Natural killer cell (primary cell): ENCODE measurements around the gene MSMB. TPM values are rescaled to one million over a fixed set of nuclear protein-coding genes. Genes with fewer than 3 reads are reported as not detected.
"Not testable (repeated sequence)": the region's sequence is repeated elsewhere in the genome, so short reads cannot be mapped to it uniquely, and the experiment has no call there.

ENCODE experiments used
- ATAC-seq, 3 donors: fragments of 150-1000 bp in 2 of 3; fragments of 200-7000 bp in 1 of 3; cut with Tn5 transposase; 1 replicate in 1 of 3; 2 replicates in 2 of 3; pipeline ENCODE4 v1.10.0; 2021; ENCODE audit warnings: mild to moderate bottlenecking in 2 of 3, moderate library complexity in 2 of 3
- DNase-seq, 2 donors: peaks; one replicate each; pipeline versions ENCODE4 v3.0.0 to v3.0.0-alpha.2; 2013 to 2021; ENCODE audit warnings: mixed read lengths in 1 of 2
- H3K27ac ChIP-seq: one replicate; pipeline ENCODE4 v1.5.1; 2013; ENCODE audit warnings: mild to moderate bottlenecking, low read length
- H3K27me3 ChIP-seq: one replicate; pipeline ENCODE4 v1.6.1; 2013; ENCODE audit warnings: low read length; ENCODE audit not compliant: control insufficient read depth, insufficient read depth
- H3K36me3 ChIP-seq: one replicate; pipeline ENCODE4 v1.6.1; 2013; ENCODE audit warnings: low read length; ENCODE audit not compliant: control insufficient read depth, insufficient read depth
- H3K4me1 ChIP-seq: one replicate; pipeline ENCODE4 v1.6.1; 2013; ENCODE audit warnings: low read length; ENCODE audit not compliant: control insufficient read depth, insufficient read depth
- H3K4me3 ChIP-seq: one replicate; pipeline ENCODE4 v1.5.1; 2013; ENCODE audit warnings: low read length
- H3K9me3 ChIP-seq: one replicate; pipeline ENCODE4 v1.6.1; 2013; ENCODE audit warnings: low read length; ENCODE audit not compliant: control insufficient read depth, insufficient read depth
- H3K27ac Mint-ChIP-seq, 2 donors: one replicate each; pipeline ENCODE4 v1.8.0; 2022; ENCODE audit warnings: mild to moderate bottlenecking in 2 of 2, mixed read lengths in 2 of 2, moderate library complexity in 1 of 2
- H3K27me3 Mint-ChIP-seq, 2 donors: one replicate each; pipeline ENCODE4 v1.8.0; 2022; ENCODE audit warnings: low read depth in 2 of 2, mixed read lengths in 2 of 2
- H3K36me3 Mint-ChIP-seq: one replicate; pipeline ENCODE4 v1.8.0; 2022; ENCODE audit warnings: mixed read lengths
- H3K4me1 Mint-ChIP-seq, 2 donors: one replicate each; pipeline ENCODE4 v1.8.0; 2022; ENCODE audit warnings: mixed read lengths in 2 of 2
- H3K4me3 Mint-ChIP-seq: one replicate; pipeline ENCODE4 v1.8.0; 2022; ENCODE audit warnings: mild to moderate bottlenecking, moderate library complexity, mixed read lengths
- H3K9me3 Mint-ChIP-seq, 2 donors: one replicate each; pipeline ENCODE4 v1.8.0; 2022; ENCODE audit warnings: mixed read lengths in 2 of 2
- WGBS: methylation state at CpG from one replicate; pipeline ENCODE4 v1.1.7; 2013; ENCODE audit warnings: missing lambda C conversion rate; ENCODE audit not compliant: insufficient coverage; 5-methylcytosine and 5-hydroxymethylcytosine counted together
- intact Hi-C: fragments of 100-400 bp; cut with micrococcal nuclease; formaldehyde crosslinking; loops from one replicate; pipeline ENCODE4 v1.14.2; 2022
- total RNA-seq, 4 donors: library from RNA; stranded (reverse); fragments of 120-200 nt in 1 of 4; gene quantifications; one replicate each; pipeline versions ENCODE4 v1.2.3 to v1.2.4, GENCODE V29; 2013 to 2022
- TF ChIP-seq, protein P1 (sequence below): fragments of 200-600 bp; IDR thresholded peaks from one replicate; pipeline ENCODE4 v1.8.0; 2022; ENCODE audit warnings: antibody characterized with exemption

MSMB gene
- total RNA-seq, 3 donors from 2014 or later (not counting 1 experiment from before 2014, with no cell fraction given), result not detected

DNA sequence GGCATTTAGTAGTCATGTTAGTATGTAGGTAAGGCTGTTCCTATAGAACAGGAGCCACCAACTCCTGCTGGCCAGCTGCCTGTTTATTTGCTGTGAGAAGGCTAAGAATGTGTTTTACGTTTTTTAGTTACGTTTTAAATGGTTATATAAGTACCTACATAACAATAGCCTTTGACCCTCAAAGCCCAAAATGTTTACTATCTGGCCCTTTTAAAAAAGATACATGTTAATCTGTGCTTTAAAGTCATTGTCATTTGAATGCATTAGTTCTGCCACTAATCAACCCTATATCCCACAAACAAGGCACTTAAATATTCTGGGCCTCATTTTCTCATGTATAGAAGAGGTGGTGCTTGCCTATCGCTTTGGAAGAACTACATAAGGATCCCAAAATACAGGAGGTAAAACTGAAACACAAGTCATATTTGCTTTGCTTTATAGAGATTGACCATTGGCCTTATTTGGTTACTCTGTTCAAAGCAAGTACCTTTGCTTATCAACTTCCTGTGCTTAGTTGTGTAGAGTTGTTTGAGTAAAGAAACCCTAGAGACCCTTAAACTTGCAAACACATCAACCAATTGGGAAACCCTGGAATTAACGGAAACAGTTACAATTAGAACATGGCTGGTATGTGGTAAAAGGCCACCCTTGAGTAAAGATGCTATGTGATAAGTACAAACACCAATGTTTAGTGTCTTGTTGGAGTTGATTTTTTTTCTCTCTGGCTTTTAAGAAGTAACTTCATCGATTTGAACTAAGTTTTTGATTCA lies 47.9 kb downstream of the MSMB start:
- 100% methylated on average over 3 of the region's 5 CpGs for WGBS
- Mint-ChIP-seq H3K27ac (peak overlapping the region; percentile 31 to 47), H3K4me3 (no peak overlapping the region), H3K36me3 (no peaks in the 10 kb centered on the region), H3K9me3 (no peaks in the 10 kb centered on the region), H3K4me1 (peaks cover 0 to 6% of the 10 kb centered on the region in 2 donors), H3K27me3 (no peaks in the 10 kb centered on the region)
- no peaks in the 10 kb centered on the region for H3K4me1 ChIP-seq
- no peak overlapping the region for H3K27ac ChIP-seq
- H3K27me3 ChIP-seq, result no peaks in the 10 kb centered on the region
- no peak overlapping the region for H3K4me3 ChIP-seq
- TF ChIP-seq, protein P1, sequence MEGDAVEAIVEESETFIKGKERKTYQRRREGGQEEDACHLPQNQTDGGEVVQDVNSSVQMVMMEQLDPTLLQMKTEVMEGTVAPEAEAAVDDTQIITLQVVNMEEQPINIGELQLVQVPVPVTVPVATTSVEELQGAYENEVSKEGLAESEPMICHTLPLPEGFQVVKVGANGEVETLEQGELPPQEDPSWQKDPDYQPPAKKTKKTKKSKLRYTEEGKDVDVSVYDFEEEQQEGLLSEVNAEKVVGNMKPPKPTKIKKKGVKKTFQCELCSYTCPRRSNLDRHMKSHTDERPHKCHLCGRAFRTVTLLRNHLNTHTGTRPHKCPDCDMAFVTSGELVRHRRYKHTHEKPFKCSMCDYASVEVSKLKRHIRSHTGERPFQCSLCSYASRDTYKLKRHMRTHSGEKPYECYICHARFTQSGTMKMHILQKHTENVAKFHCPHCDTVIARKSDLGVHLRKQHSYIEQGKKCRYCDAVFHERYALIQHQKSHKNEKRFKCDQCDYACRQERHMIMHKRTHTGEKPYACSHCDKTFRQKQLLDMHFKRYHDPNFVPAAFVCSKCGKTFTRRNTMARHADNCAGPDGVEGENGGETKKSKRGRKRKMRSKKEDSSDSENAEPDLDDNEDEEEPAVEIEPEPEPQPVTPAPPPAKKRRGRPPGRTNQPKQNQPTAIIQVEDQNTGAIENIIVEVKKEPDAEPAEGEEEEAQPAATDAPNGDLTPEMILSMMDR, result no peak
- DNase-seq (no peak), ATAC-seq (no peak)
- intact Hi-C loops, result no loop called here
- peaks cover 34% of the 10 kb centered on the region for H3K36me3 ChIP-seq
- H3K9me3 ChIP-seq, result no peaks in the 10 kb centered on the region

DNA sequence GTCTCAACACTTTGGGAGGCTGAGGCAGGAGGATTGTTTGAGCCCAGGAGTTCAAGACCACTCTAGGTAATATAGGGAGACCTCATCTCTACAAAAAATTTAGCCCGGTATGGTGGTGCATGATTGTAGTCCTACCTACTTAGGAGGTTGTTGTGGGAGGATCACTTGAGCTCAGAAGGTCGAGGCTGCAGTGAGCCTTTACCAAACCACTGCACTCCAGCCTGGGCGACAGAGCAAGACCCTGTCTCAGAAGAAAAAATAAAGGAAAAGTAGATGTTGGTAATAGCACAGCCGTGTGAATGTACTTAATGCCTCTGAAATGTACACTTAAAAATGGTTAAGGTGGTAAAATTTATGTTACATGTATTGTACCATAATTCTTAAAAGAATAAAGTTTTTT lies 48.5 kb downstream of the MSMB start:
- 90% methylated on average over 4 of the region's 4 CpGs for WGBS
- H3K27ac Mint-ChIP-seq, result peak overlapping the region in 1 of 2 donors; percentile 38

DNA sequence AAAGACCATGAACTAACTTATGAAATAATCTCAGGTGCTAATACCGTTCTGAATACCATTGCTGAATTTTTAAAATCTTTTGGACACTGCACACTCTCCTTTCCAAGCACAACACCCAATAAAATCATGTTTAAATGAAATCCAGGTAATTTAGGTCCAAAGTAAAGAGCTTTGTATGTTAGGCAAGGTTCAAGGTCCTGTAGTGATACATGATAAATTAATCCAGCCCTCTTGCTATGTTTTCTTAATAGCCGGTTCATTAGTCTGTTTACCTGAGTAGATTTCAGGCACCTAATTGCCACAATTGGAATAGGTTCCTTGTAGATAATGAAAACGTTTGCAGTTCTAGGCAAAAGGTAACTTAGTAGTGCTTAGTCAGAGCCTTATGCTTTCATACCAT lies 60.5 kb downstream of the MSMB start:
- H3K4me1 ChIP-seq, H3K27ac Mint-ChIP-seq, H3K4me3 ChIP-seq, H3K4me1 Mint-ChIP-seq, intact Hi-C loops, H3K36me3 Mint-ChIP-seq, H3K9me3 Mint-ChIP-seq, DNase-seq, ATAC-seq, H3K27me3 Mint-ChIP-seq, H3K27ac ChIP-seq, H3K36me3 ChIP-seq, H3K4me3 Mint-ChIP-seq, H3K27me3 ChIP-seq, H3K9me3 ChIP-seq: not testable (repeated sequence)
- 100% methylated on average over 1 of the region's 3 CpGs for WGBS

More for the DNA sequence above, 48.5 kb downstream of the MSMB start:
- no peaks in the 10 kb centered on the region for H3K4me1 ChIP-seq
- H3K4me3 ChIP-seq, result no peak overlapping the region
- no peak overlapping the region for H3K27ac ChIP-seq
- H3K9me3 ChIP-seq, result no peaks in the 10 kb centered on the region
- H3K27me3 ChIP-seq, result no peaks in the 10 kb centered on the region
- Mint-ChIP-seq H3K36me3 (no peaks in the 10 kb centered on the region), H3K4me3 (no peak overlapping the region), H3K4me1 (peaks cover 0 to 6% of the 10 kb centered on the region in 2 donors), H3K27me3 (no peaks in the 10 kb centered on the region), H3K9me3 (no peaks in the 10 kb centered on the region)
- no peak for DNase-seq
- no peak for ATAC-seq
- TF ChIP-seq, protein P1, result no peak
- H3K36me3 ChIP-seq, result peaks cover 29% of the 10 kb centered on the region
- intact Hi-C loops, result no loop called here

DNA sequence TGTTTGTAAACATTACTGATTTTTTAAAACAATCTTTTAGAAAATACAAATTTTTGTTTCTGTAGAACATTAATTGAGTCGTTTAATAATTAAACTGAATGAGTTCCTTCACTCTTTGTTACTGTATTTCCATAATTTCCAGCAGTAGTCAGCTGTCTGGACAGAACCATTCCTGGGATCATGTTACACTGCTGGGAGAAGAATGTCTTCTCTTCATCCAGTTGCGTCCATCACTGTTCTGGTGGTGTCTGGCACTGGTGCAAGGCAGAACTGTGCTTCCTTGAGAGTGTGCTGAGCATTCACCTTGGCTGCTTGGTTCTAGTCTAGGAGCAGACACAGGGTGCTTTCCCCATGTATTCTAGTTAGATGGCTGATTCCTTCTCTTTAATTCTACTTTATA lies 61.6 kb downstream of the MSMB start:
- H3K36me3 ChIP-seq, DNase-seq, H3K4me1 Mint-ChIP-seq, H3K27ac ChIP-seq, H3K9me3 ChIP-seq, H3K27ac Mint-ChIP-seq, ATAC-seq, intact Hi-C loops, H3K4me1 ChIP-seq, H3K4me3 ChIP-seq, H3K4me3 Mint-ChIP-seq, H3K27me3 Mint-ChIP-seq, H3K36me3 Mint-ChIP-seq, H3K27me3 ChIP-seq, H3K9me3 Mint-ChIP-seq: not testable (repeated sequence)
- 100% methylated on average over 1 of the region's 2 CpGs for WGBS

DNA sequence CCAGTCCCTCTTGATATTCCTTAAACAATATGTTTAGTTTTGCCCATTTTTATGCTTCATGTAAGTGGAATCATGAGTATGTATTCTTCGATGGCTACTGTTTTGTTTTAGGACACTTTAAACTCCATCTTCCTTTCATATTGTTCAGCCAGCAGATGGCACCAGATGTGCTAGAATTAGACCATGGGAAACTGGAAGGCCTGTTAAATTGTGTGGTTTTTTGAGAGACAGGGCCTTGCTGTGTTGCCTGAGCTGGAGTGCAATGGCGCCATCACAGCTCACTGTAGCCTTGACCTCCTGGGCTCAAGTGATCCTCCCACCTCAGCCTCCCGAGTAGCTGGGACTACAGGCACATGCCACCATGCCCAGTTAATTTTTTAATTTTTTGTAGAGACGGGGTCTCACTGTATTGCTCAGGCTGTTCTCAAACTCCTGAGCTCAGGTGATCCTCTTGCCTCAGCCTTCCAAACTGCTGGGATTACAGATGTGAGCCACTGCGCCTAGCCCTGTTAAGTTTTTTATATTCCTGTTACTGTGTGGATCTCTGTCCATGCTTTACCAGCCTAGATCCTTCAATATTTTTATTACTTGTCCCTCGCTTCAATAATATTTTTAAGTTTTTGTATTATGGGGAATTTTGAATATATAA lies 62.4 kb downstream of the MSMB start:
- ATAC-seq, result peak; percentile 67 to 76 (median 75)
- intact Hi-C loops, result not testable (repeated sequence)

More for the DNA sequence above, 62.4 kb downstream of the MSMB start:
- not testable (repeated sequence) for H3K27me3 ChIP-seq, H3K27ac ChIP-seq, H3K9me3 Mint-ChIP-seq, H3K4me1 Mint-ChIP-seq, H3K4me3 ChIP-seq, H3K27me3 Mint-ChIP-seq, H3K4me3 Mint-ChIP-seq, H3K27ac Mint-ChIP-seq, H3K4me1 ChIP-seq, H3K9me3 ChIP-seq, H3K36me3 Mint-ChIP-seq, H3K36me3 ChIP-seq
- peak in 1 of 2 donors; percentile 71 for DNase-seq
- 100% methylated on average over 1 of the region's 6 CpGs for WGBS
